ENCODE measurements around the gene SIVA1.

The SIVA1 gene

GRCh38 chr14:104798300-104799243 is 45.6 kb downstream of the SIVA1 start:
- DNase-seq = no peak

GRCh38 chr14:104799244-104800014 is 46.5 kb downstream of the SIVA1 start:
- no peak for DNase-seq

GRCh38 chr14:104800015-104800770 is 47.2 kb downstream of the SIVA1 start:
- peak; percentile 80 for DNase-seq

DNA sequence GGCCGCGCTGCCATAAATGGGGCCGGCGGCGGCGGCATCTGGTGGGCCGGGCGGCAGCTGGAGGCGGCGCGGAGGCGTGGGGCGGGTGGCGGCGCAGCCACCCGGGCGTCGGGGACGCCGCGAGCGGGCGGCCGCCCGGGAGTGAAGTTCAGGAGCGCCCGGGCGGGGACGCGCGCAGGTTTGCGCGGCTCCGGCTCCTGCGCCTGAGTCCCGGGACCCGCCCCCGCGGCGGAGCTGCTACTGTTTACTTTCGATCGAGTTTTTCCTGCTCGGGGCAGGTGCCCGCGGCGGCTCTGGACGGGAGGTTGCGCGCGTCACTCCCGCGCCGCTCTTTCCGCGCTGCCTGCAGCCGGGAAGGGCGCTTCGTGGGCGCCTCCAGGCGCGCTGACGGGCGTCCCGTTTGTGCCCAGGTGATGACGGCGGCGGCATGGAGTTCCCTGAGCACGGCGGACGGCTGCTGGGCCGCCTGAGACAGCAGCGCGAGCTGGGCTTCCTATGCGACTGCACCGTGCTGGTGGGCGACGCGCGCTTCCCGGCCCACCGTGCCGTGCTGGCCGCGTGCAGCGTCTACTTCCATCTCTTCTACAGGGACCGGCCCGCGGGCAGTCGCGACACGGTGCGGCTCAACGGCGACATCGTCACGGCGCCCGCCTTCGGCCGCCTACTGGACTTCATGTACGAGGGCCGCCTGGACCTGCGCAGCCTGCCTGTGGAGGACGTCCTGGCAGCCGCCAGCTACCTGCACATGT is 48.0 kb downstream of the SIVA1 start, which contains the start of gene ZBTB42:
ZBTB42 (plus strand) TSS at position 331 of the 749 bp plus-strand sequence; CDS start at position 428, 97 bp downstream.
- peak; percentile 43 for DNase-seq

DNA sequence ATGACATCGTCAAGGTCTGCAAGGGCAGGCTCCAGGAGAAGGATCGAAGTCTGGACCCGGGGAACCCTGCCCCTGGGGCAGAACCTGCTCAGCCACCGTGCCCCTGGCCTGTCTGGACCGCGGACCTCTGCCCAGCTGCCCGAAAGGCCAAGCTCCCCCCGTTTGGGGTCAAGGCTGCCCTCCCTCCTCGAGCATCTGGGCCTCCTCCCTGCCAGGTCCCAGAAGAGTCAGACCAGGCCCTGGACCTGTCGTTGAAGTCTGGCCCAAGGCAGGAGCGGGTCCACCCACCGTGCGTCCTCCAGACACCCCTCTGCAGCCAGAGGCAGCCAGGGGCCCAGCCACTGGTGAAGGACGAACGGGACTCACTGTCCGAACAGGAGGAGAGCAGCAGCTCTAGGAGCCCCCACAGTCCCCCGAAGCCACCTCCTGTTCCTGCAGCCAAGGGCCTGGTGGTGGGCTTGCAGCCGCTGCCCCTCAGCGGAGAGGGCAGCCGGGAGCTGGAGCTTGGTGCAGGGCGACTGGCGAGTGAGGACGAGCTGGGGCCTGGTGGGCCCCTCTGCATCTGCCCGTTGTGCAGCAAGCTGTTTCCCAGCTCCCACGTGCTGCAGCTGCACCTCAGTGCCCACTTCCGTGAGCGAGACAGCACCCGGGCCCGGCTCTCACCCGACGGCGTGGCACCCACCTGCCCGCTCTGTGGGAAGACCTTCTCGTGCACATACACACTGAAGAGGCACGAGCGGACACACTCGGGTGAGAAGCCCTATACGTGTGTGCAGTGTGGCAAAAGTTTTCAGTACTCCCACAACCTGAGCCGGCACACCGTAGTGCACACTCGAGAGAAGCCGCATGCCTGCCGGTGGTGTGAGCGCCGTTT is 48.8 kb downstream of the SIVA1 start:
- DNase-seq = no peak

- DNase-seq = no peak
These were observed 49.6 kb downstream of the SIVA1 start for GRCh38 chr14:104802394-104803184.

- no peak for DNase-seq
These were observed 50.4 kb downstream of the SIVA1 start for GRCh38 chr14:104803280-104803911.

GRCh38 chr14:104803912-104804410 is 51.0 kb downstream of the SIVA1 start:
- no peak for DNase-seq

DNA sequence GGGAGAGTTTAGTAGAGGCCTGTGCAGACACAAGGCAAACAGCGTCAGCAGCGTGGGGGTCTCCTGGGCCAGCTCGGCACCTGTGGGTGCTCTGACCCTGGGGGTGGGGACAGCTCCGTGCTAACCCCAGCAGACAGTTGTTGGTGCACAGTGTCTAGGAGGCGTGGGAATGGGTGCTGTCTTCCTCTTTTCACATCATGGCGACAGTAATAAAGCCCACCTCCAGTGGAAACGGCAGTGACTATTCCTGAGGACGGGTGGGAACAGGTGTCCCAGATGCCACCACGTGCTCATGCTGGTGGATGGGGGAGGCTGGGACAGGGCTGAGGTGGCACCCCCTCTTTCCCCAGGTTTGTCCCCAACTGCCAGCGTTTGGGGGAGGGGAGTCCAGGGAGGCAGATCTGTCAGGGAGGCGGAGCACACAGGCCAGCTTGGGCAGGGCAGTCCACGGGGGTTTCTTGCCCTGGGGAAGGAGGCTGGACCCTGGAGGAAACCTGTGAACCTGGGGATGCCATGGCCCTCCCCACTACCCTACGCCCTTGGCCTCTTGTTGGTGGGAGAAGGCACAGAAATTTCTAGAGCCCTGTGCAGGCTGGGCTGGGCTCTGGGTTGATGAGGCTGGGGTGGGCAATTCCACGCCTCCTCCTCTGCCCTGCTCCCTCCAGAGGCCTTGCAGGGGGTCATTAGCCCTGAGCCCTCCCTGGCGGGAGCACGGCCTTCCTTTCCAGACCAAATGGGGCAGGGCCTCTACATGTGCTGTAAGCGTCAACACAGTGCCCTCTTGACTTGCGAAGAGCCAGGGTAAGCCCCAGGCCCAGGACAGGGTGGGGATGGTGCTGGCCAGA is 51.8 kb downstream of the SIVA1 start:
- DNase-seq = no peak

DNA sequence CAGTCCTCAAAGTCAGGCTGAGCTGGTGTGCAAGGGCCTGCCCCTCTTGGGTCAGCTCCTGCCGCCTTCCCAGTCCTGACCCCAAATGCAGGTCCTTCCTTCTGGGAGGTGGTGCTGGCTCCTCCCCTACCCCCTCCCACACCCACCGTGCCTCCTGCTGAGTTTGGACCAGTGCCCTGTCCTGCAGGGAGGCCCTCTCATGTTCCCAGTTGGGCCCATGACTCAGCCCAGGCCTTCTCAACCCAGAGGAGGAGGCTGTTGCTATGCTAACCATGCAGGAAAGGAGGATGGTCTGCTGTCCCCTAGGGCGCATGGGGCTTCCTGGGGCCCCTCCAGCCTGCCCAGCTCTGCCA is 52.4 kb downstream of the SIVA1 start:
- peak; percentile 37 for DNase-seq

DNA sequence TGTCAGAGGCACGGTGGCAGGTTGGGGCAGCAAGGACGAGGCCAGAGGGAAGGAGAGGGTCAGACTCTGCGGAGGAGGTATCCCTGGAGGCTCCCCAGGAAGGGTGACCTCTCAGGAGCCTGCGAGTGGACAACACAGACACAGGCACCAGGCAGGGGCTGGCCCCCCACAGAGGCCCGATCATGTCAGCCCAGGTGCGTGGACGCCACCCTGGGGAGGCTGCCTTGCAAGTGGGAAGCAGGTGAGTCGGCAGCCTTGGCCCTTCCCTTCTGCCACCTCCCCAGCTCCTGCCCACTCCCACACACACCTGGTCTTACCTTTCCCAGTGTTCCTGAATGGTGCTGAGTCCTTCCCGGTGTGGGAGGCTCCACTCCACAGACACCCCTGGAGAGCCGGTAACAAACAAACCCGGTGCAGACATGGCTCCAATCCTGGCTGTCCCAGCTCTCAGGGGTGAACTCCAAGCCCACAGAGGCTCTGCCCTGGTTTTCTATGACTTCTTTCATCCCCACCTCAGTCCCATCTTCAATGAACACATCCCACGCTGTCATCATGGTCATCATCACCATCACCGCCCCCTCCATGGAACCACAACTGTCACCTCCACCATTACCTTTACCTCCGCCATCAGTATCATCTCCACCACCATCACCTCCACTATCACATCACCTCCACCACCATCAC is 53.1 kb downstream of the SIVA1 start:
- DNase-seq = no peak

DNA sequence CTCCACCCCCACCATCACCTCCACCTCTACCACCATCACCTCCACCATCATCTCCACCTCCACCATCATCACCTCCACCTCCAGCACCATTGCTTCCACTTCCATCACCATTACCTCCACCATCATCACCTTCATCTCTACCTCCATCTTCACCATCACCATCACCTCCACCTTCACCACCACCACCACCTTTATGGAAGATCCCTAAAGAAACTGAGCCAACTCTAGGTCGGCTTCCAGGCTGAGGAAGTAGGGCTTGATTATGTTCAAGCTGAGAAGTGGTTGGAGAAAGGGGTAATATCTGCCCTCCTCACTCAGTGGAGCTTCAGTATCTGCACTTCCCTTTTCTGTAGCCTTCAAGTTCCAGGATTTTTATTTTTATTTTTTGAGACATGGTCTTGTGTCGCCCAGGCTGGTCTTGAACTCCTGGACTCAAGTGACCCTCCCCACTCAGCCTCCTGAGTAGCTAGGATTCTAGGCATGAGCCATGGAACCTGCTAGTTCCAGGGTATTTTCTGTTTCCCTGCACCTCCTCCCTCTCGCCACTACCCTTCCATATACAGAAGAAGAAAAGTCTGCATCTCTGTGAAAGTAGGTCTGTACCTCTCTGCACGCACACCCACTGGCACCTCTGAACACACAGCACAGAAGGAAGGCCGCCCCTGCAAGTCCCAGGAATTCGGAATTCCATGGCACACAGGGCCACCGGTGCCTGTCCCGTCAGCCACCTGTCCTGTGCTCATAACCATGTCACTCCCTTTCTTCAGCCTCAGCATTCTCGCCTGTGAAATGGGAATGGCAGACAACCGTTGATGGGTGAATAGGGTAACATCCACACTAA is 53.9 kb downstream of the SIVA1 start:
- DNase-seq = no peak

- no peak for DNase-seq
These were observed 55.5 kb downstream of the SIVA1 start for GRCh38 chr14:104808456-104808855.
